Measurements from ENCODE around the gene RGCC. TPM values are rescaled to one million over a fixed set of nuclear protein-coding genes. Genes with fewer than 3 reads are reported as not detected.

The RGCC gene
- total RNA-seq, 2 donors from 2014 or later = 66.3 to 112 TPM

DNA sequence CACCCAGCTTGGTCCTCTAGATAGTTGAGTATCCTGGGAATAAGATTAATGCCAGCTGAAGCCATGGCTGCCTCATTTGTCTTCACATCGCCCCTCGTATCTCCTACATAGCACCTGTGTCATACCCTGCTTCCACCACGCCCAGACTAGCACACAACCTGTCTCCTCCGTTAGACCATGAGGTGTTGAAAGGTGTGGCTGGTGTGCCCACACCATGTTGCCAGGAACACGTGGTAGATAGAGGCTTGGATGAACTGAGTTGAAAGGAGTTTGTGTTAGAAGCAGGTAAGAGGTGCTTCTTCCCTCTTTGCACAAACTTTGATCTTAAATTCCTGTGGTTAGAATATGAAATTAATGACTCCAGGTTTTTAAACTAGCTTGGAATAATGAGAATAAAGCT lies 40.1 kb downstream of the RGCC start:
- Histone ChIP-seq H3K27me3 (no peaks in the 10 kb centered on the region), H3K4me3 (no peak overlapping the region), H3K4me1 (no peaks in the 10 kb centered on the region), H3K27ac (no peak overlapping the region), H3K9me3 (no peaks in the 10 kb centered on the region), H3K36me3 (replicated peaks in 1 of 2; ENCODE audit: insufficient read depth in 1 of 2, low read depth in 2 of 2) (no peaks in the 10 kb centered on the region)
- WGBS, 2 donors = 76 to 91% methylated on average over 5 of the region's 5 CpGs
- no peak for ATAC-seq
- intact Hi-C loops (cut with DNase I) = no loop called here
- TF ChIP-seq, protein P1, sequence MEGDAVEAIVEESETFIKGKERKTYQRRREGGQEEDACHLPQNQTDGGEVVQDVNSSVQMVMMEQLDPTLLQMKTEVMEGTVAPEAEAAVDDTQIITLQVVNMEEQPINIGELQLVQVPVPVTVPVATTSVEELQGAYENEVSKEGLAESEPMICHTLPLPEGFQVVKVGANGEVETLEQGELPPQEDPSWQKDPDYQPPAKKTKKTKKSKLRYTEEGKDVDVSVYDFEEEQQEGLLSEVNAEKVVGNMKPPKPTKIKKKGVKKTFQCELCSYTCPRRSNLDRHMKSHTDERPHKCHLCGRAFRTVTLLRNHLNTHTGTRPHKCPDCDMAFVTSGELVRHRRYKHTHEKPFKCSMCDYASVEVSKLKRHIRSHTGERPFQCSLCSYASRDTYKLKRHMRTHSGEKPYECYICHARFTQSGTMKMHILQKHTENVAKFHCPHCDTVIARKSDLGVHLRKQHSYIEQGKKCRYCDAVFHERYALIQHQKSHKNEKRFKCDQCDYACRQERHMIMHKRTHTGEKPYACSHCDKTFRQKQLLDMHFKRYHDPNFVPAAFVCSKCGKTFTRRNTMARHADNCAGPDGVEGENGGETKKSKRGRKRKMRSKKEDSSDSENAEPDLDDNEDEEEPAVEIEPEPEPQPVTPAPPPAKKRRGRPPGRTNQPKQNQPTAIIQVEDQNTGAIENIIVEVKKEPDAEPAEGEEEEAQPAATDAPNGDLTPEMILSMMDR (IDR thresholded peaks at IDR 0.05) = no peak
- no peak for TF ChIP-seq POLR2A (IDR thresholded peaks at IDR 0.05)
- no peak for DNase-seq

DNA sequence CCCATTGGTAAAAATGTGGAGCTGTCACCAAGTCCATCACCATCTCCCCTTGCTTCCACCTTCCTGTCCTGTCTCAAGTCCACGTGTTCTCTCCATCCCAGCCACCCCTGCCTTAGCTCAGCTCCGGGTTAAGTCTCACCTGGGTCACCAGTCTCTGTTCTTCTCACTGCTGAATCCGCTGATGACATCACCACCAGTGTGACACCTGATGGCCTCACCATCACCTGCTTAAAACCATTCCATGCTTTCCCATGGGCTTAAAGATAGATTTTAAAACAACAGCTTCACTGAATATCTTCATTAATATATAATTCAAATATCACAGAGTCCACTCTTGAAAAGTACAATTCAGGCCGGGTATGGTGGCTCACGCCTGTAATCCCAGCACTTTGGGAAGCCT lies 42.1 kb downstream of the RGCC start:
- ATAC-seq (no peak), DNase-seq (no peak)
- peaks cover 0 to 4% (median 0%) of the 10 kb centered on the region in 3 donors for H3K9me3 ChIP-seq
- intact Hi-C loops (cut with DNase I) = no loop called here
- no peak overlapping the region for H3K27ac ChIP-seq
- TF ChIP-seq POLR2A (IDR thresholded peaks at IDR 0.05) = no peak
- TF ChIP-seq, protein P1 (IDR thresholded peaks at IDR 0.05) = no peak
- H3K4me1 ChIP-seq = no peaks in the 10 kb centered on the region
- H3K36me3 ChIP-seq (replicated peaks in 1 of 2; ENCODE audit: insufficient read depth in 1 of 2, low read depth in 2 of 2) = no peaks in the 10 kb centered on the region
- H3K27me3 ChIP-seq = no peaks in the 10 kb centered on the region
- WGBS, 2 donors = 76 to 90% methylated on average over 5 of the region's 5 CpGs
- H3K4me3 ChIP-seq = no peak overlapping the region

DNA sequence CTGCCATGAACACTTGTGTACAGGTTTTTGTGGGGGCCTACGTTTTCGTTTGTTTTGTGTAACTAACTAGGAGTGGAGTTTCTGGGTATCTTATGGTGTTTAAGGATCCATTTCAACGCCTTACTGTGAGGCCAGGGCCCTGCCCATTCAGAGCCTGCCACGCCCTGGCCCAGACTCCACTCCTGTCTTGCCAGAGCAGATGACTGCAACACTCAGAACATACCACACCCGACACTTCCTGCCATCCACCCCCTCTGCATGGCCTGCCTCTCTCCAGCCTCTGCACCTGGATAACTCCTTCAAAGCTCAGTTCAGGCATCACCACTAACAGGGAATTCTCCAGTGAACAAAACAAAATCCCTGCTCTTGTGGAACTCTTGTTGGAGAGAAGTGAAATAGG lies 43.2 kb downstream of the RGCC start:
- Histone ChIP-seq H3K4me1 (no peaks in the 10 kb centered on the region), H3K27ac (no peak overlapping the region), H3K4me3 (no peak overlapping the region), H3K36me3 (replicated peaks in 1 of 2; ENCODE audit: insufficient read depth in 1 of 2, low read depth in 2 of 2) (no peaks in the 10 kb centered on the region), H3K27me3 (no peaks in the 10 kb centered on the region), H3K9me3 (peaks cover 0 to 8% (median 0%) of the 10 kb centered on the region in 3 donors)
- intact Hi-C loops (cut with DNase I) = no loop called here
- ATAC-seq (no peak), DNase-seq (no peak)
- no peak for TF ChIP-seq POLR2A (IDR thresholded peaks at IDR 0.05)
- TF ChIP-seq, protein P1 (IDR thresholded peaks at IDR 0.05) = no peak
- 64 to 77% methylated on average over 5 of the region's 5 CpGs for WGBS, 2 donors

DNA sequence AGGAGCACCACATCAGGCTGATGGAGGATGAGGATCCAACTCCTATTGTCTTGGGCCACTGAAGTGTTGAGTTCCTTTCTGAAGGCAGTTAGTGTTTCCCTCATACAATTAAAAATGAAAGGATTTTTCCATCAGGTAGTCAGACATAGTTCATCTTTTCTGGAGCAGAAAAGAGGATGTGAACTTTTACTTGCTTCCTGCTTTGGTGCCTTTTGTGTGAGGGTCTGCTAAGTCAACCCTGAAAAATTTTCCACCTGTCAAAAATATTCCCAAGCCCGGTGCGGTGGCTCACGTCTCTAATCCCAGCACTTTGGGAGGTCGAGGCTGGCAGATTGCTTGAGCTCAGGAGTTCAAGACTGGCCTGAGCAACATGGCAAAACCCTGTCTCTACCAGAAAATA lies 43.9 kb downstream of the RGCC start:
- no peak overlapping the region for H3K4me3 ChIP-seq
- TF ChIP-seq POLR2A (IDR thresholded peaks at IDR 0.05) = no peak
- TF ChIP-seq, protein P1 (IDR thresholded peaks at IDR 0.05) = no peak
- H3K4me1 ChIP-seq = no peaks in the 10 kb centered on the region
- H3K27ac ChIP-seq = no peak overlapping the region
- no peaks in the 10 kb centered on the region for H3K36me3 ChIP-seq (replicated peaks in 1 of 2; ENCODE audit: insufficient read depth in 1 of 2, low read depth in 2 of 2)
- H3K27me3 ChIP-seq = no peaks in the 10 kb centered on the region
- no peak for DNase-seq
- peaks cover 0 to 8% (median 0%) of the 10 kb centered on the region in 3 donors for H3K9me3 ChIP-seq
- ATAC-seq = no peak
- intact Hi-C loops (cut with DNase I) = no loop called here
- 73 to 84% methylated on average over 4 of the region's 4 CpGs for WGBS, 2 donors

DNA sequence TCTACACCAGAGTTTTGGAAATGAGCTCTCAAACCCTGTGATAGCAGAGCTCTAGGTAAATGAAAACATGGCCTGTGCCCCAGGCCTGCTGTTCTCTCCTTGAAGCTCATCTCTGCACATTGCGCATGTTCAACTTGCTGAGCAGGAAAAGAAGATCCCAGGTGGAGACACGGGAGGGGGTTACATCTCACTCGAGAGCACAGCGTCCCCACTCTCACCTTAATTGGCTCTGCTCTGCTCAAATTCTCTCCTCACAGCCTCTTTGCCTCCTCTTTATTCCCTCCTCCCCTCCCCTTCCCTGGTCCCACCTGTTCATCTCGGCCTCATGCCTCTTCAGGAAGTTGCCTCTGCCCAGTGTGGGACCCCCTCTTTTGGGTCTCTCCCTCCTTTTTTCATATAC lies 44.7 kb downstream of the RGCC start:
- Histone ChIP-seq H3K27me3 (no peaks in the 10 kb centered on the region), H3K9me3 (peaks cover 0 to 8% (median 0%) of the 10 kb centered on the region in 3 donors), H3K4me3 (no peak overlapping the region), H3K36me3 (replicated peaks in 1 of 2; ENCODE audit: insufficient read depth in 1 of 2, low read depth in 2 of 2) (no peaks in the 10 kb centered on the region), H3K27ac (no peak overlapping the region), H3K4me1 (no peaks in the 10 kb centered on the region)
- WGBS, 2 donors = 76 to 87% methylated on average over 5 of the region's 5 CpGs
- TF ChIP-seq, protein P1 (IDR thresholded peaks at IDR 0.05) = no peak
- TF ChIP-seq POLR2A (IDR thresholded peaks at IDR 0.05) = no peak
- ATAC-seq = no peak
- intact Hi-C loops (cut with DNase I) = no loop called here
- DNase-seq = no peak
